Stromal cell of bone marrow (primary cell): Measurements from ENCODE around the gene MMS19.
A peak's percentile ranks its signal among the peaks of the same experiment; 100 is the strongest.

Experiments
- DNase-seq: peaks from one replicate; pipeline ENCODE4 v3.0.0-alpha.2; 2012; ENCODE audit warnings: low read depth

MMS19 gene, protein sequence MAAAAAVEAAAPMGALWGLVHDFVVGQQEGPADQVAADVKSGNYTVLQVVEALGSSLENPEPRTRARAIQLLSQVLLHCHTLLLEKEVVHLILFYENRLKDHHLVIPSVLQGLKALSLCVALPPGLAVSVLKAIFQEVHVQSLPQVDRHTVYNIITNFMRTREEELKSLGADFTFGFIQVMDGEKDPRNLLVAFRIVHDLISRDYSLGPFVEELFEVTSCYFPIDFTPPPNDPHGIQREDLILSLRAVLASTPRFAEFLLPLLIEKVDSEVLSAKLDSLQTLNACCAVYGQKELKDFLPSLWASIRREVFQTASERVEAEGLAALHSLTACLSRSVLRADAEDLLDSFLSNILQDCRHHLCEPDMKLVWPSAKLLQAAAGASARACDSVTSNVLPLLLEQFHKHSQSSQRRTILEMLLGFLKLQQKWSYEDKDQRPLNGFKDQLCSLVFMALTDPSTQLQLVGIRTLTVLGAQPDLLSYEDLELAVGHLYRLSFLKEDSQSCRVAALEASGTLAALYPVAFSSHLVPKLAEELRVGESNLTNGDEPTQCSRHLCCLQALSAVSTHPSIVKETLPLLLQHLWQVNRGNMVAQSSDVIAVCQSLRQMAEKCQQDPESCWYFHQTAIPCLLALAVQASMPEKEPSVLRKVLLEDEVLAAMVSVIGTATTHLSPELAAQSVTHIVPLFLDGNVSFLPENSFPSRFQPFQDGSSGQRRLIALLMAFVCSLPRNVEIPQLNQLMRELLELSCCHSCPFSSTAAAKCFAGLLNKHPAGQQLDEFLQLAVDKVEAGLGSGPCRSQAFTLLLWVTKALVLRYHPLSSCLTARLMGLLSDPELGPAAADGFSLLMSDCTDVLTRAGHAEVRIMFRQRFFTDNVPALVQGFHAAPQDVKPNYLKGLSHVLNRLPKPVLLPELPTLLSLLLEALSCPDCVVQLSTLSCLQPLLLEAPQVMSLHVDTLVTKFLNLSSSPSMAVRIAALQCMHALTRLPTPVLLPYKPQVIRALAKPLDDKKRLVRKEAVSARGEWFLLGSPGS

DNA sequence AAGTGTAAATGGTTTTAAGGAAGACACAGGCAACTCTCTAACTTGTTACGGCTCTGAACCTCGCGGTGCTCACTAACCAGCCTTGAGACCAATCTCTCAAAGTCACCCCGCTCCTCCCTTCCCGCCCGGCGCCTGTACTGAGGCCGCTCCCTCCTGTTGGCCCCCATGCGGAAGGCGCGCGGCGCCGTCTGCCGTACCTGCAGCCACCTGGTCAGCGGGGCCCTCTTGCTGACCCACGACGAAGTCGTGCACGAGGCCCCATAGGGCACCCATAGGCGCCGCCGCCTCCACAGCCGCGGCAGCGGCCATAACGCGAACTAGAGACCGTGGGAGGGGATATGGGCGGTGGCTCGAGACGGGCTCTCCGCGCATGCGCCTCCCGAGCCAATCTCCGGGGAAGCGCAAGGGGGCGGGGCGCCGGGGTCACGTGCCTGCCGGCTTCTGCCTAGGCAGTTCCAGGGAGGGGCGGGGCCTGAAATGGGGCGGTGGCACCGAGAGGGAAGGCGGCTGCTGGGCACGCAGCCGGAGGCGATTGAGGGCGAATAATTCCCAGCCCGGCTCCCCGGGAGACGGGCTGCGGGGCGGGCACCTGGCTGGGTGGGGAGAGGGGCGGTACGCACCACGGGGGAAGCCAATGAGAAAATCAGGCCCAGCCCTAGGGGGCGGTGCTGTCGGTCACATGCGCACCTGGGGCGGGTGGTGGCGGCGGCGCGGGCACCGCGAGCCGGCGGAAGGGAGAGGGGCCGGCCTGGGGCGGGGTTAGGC lies at the start of gene MMS19:
TSS of gene MMS19 (minus strand) at position 347 of the 765 bp plus-strand sequence. CDS start at position 309, 38 bp downstream.
- DNase-seq, result peak; percentile 98

DNA sequence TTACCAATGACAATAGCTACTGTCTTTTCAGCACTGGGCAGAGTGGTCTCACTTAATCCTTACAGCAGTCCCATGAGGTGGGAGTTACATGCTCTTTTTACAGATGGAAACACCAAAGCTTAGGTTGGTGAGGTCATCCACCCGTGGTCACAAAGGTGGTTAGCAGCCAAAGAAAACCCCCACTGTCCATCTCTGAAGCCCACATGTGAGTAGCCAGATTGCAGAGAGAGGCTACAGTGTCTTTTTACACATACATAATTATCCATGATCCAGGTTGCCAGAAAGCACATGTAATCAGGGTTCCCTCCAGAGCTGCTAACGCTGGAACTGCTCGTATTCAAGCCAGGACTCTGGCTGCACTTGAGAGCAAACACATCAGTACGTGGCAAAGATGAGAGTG lies 49.7 kb upstream of the MMS19 start:
- DNase-seq, result no peak

DNA sequence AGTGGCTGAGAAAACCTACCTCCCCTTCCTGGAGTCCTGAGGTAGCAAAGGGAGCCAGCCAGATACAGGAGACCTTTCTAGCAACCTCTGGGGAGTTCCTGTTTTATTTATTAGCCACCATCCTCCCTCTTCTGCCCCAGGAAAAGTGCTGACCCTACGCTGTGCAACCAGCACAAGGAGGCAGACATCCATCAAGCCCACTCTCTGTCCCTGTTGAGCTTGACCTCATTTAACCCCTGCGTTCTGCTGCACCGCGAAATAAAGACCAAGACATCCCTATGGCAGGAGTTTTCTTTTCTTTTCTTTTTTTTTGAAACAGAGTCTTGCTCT lies 49.0 kb upstream of the MMS19 start:
- DNase-seq, result no peak

DNA sequence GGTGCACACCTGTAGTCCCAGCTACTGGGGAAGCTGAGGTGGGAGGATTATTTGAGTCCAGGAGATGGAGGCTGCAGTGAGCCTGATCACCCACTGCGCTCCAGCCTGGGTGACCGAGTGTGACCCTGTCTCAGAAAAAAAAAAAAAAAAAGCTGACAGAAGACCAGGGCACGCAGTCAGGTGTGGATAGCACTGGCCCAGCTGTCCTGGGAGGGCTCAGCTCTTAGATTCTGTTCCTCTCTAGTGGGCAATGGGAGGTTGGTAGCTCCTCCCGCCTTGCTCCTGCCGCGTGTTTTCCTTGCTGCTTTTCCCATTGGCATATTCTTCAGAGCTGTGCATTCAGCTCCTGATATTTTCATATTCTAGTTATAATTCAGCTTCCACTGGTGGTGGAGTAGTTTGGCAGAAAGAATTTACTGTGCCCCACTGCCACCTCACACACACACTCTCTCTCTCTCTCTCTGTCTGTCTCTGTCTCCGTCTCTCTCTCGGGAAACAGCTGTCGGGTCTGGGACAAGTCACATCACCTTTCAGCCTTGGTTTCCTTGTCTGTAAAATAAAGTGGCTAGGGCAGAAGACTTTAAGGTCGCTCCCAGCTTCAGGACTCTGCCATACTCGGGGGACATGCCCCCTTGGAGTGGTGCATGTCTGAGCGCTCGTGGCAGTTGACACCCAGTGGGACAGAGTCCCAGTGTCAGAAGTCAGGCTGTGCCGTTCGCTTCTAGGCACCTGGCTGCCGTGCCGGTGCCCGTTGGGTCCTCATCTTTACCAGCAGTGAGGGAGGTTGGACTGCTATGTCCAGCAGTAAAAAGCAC lies 48.4 kb upstream of the MMS19 start:
- DNase-seq, result no peak

DNA sequence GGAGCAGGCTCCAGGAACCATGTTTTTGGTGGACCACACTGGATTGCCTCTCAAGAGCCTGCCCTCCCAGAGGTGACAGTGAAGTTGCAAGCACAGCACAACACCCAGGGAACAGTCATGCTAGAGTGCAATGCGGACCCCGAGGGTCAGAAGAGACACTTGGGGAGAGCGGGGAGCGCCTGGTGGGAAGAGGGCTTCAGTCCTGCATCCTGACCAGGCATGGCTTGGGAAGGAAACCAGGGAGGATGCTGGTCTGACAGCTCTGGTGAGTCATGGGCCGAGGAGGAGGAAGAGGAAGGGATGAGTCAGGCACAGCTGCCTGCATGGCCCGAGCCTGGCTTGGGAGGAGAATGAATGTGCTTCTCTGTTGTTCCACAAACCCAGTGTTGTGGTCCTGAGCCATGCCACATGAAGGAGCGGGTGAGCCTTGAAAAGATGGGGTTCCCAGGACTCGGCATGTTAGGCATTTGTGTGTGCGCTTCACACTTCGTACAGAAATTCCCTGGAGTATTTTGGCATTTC lies 44.9 kb upstream of the MMS19 start:
- peak; percentile 97 for DNase-seq

DNA sequence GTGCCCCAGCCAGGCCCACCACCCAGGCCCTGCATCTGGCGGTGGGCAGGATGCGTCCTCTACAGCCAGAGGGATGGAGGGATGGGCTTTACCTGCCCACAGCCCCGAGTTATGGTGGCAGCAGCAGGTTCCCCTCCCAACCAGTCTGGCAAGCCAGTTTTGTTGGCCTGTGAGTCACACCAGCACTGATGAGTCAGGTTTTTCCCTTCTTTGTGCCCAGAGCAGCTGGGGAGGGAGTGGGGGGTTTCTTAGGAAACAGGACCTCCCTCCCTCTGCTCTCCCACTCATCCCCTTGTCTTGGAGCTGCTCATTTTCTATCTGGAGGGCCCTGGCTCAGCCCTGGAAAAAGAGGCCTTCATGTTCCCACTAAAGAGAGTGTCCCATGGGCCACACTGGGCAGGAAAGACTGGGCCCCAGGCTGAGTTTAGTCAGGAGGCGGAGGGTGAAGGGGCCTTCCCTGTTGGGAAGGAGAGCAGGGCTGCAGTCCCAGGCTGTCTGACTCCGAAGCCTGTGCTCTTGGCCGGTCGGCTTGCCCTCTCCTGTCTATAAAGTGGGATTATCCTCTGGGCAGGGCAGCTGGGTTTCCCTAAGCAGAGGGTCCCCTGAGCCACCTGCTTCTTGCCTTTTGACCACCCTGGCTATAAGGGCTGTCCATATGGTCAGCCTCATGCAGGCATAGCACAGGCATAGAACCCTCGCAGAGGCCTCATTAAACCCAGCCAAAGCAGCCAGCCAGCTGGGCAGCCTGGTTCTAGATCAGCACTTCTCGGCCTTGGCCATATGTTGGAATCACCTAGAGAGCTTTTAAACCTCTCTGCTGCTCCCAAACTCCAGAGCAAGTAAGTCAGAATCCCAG lies 44.2 kb upstream of the MMS19 start:
- DNase-seq, result peak; percentile 97

DNA sequence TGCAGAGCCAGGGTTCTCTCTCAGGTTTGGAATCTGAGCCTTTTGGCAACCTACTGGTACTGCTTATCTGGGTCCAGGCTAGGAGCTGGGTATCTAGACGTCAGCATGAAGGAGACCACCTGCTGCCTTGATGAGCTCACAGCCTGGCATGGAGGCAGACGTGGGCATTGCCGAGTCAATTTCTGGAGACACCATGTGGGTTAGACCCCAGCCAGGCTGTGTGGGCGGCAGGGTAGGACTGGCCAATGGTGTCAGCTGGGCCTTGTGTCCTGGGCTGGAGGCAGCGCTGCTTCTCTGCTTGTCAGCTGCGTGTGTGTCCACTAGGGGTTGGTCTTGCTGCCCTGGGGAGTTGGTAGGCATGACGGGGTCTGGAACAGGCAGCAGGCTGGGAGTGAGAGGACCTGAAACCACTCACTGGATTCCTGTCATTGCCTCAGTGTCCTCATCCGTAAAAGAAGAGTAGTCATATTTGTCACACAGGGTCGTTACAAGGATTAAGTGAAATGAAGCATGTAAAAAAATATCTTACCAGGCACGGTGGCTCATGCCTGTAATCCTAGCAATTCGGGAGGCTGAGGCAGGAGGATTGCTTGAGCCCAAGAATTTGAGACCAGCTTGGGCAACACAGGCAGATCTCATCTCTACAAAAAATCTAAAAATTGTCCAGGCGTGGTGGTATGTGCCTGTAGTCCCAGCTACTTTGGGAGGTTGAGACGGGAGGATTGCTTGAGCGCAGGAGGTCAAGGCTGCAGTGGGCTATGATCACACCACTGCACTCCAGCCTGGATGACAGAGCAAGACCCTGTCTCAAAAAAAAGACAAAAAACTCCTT lies 42.7 kb upstream of the MMS19 start:
- DNase-seq, result no peak

DNA sequence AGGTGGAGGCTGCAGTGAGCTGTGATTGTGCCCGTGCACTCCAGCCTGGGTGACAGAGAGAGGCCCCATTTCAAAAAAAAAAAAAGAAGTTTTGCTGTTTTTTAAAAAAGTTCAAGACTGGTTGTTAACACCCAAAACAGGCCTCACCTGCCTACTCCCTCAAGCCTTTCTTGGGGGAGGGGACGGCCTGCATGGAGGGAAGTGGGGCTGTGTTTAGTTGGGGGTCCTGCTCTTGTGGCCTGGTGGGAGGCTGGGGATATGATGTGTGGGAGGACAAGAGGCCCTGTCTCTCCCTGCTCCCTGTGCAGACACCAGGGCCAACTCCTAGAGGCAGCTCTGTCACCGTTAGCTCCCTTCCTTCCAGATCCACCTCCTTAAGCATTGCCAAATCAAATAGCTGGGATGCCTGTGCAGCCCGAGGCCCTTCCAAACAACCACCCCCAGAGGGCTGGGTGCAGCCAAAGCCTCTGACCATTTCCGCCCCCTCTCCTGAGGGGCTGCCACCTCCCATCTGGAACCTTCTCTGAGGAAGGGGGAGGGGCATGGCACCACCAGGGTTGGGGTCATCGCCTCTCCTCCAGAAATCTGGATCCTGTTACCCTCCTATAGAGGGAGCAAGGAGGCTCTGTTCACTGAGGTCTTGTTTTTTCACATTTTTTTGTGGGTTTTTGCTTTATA lies 41.4 kb upstream of the MMS19 start:
- peak; percentile 31 for DNase-seq

DNA sequence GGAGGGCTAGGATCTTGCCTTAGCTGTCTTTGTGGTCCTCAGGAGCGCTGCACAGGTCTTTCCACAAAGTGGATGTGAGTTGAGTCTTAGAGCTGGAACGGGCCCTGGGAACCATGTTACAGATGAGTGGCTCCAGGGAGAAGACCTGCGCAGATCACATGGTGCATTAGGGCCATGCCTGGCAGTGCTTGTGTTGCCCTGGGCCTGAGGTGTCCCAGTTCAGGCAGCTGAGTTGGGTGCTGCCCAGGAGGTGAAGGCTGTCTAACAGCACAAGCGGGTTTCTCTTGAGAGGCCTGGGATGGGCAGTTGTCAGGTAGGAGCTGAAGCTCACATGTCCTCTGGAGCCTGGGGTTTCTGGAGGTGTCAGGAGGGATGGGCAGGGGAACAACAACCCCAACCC lies 40.6 kb upstream of the MMS19 start:
- DNase-seq, result no peak

DNA sequence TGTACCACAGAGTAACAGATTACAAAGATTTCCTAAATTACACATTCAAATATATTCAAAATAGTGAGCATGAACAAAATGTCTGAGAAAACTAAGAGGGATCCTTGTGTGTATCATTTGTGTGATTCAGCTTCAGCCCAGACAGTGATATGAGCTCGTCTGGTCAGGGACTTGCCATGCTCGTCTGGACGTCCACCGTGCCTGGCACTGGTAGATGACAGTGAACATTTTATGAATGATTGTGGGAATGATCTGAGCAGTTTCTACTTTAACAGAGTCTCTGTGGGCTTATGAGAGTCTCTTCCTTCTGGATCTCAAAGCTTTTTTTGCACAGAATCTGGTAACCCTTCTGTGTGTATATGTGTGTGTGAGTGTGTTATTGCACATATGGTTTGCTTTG lies 40.2 kb upstream of the MMS19 start:
- no peak for DNase-seq

DNA sequence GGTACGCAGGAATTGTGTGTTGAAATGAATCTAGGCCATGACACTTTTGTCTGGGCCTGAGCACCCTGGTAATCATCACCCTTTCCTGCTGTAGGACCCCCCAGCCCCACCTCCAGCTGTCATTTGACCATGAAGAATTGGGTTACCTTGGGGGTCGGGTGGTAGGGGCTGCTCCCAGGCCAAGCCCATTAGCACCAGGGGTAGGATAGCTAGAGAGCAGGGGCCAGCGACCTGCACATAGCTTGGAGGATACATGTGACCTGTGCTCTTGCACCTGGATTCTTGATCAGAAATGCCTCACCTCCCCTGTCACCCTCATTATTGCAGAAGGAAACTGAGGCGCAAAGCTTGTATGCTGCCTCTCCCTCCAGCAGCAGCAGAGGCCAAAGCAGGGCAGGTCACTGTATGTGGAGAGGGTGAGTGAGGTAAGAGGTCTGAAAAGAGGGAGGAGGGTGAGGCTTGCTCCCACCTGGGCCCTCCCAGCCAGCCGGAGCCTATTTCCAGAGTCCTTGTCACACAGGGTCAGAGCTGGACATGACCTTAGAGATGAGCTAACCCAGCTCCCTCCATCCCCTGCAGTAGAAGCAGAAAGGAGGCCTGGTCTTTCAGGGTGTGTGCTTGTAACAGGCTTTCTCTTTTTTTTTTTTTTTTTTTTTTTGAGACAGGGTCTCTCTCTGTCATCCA lies 39.1 kb upstream of the MMS19 start:
- no peak for DNase-seq

DNA sequence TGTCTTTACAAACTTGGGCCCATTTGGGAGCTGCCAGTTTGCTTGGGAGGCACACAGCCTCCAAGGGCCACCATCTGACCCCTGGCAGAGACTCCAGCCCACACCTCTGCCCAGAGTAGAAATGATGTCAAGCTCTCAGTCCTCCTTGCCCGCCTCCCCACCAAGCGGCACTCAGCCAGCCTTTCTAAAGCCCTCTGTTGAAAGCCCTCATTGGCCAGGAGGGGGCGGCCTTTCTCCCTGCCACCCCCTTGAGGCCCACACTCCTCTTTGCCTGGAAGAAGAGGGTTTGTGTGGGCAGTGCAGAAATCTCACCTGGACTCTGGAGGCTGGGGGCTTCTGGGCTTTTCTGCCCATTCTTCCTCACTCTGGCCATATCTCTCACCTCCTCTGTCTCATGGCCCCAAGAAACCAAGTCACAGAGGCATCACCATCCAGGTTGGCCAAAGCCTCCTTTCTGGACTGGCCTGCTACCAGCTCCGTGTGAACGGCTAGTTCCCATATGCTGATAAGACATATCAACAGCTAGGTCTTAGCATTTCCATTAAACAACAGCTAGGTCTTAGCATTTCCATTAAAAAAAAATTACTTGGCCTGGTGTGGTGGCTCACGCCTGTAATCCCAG lies 36.6 kb upstream of the MMS19 start:
- DNase-seq, result no peak

DNA sequence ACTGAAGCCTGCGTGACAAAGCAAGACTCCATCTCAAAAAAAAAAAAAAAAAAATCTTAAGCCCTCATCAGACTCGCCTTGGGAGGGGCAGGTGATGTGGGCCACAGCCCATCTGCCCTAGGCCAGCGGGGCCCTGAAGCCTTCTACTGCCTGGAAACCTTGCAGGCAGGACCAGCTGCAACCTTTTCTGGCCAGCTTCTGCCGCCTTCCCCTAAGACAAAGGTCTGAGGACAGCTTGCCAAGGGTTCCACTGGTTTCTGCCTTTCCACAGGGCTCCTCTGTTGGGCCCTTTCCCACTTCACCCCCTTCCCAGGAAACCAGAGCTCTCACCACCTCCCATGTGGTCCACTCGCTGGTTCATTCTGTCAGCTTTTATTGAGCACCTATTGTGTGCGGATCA lies 35.7 kb upstream of the MMS19 start:
- no peak for DNase-seq

DNA sequence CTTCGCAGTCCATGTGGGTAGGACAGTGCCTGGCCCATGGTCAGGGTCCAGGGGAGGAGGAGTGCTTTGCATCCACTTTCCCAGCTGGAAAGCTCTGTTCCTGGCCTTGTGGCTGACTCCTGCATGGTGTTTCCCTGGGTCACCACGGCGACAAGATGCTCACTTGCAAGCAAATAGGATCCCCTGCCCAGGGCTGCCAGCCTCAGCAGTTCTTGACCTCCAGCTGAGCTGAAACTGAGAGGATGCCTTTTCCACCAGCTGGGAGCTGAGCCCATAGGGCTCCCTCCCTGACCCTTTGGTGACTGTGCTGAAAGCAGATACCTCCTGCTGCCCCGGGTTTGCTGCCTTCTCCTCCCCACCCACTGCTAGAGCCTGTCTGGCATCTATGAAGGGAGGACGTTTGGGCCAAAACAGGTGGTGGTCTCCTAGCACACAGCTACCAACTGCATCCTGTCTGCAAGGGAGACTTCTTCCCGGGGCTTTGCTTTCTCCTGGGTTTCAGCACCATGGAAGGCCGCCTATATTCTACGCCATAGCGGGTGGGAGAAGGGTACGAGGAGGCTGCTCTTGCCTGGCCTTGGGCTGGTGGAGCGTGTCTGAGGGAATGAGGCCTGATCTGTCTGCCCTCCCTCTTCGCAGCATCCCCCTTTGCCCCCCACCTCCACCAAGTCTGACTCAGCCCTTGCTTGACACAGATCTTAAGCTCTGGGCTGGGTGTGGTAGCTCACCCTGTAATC lies 34.9 kb upstream of the MMS19 start:
- peak; percentile 57 for DNase-seq

DNA sequence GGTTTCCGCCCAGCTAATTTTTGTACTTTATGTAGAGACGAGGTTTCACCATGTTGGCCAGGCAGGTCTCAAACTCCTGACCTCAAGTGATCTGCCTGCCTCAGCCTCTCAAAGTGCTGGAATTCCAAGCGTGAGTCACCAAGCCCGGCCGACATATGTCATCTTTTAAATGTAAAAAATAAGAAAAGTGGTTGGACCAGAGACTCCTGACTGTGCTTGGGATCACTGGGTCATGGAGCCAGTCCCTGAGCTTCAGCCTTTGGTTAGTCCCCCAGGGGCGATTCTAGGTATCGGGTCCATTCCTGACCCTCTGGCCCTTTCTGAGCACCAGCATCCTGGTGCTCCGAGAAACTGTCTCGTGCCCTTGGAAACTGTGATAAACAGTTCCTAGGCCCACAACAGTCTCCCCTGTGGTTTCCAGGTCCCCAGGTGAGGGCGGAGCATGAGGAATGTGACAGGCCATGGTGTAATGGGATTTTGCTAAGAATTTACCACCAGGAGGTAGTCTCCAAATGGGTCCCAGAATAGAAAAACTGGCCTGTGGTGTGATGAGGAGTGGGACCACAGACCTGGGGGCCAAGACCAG lies 33.3 kb upstream of the MMS19 start:
- DNase-seq, result no peak

DNA sequence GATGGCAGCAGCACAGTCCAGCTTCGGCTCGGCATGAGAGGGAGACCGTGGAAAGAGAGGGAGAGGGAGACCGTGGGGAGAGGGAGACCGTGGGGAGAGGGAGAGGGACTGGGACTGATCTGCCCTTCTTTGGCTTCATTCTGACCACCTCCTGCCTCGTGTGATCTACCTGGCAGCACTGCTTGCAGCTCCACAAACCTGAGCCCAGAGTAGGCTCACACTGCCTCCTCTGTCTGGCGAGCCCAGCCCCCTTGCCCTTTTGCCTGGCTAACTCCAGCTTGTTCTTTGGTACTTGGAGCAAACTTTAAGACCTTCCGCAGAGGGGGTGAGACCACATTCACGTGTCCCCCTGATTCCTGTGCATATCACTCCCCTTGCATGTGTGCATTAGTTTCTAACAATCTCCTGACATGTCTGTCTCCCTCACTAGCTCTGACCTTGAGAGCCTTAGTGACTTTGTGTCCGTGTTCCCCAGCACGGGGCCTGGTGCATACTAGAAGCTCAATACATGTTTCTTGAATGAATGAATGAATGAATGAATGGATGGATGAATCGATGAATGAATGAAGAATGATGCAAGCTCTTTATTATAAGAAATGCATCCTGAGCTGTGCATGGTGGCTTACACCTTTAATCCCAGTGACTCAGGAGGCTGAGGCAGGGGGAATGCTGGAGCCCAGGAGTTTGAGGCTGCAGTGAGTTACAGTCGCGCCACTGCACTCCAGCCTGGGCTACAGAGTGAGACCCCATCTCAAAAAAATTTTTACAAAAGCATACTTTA lies 31.7 kb upstream of the MMS19 start:
- no peak for DNase-seq
